GM12878 (cell line): ENCODE measurements around the gene DNAJC18. TPM values are rescaled to one million over a fixed set of nuclear protein-coding genes. Genes with fewer than 3 reads are reported as not detected.

ENCODE experiments used
- BACH1 ChIP-seq: fragments of 450-650 bp; IDR thresholded peaks from 2 replicates; pipeline ENCODE4 v1.6.1; 2017; ENCODE audit warnings: mild to moderate bottlenecking, borderline replicate concordance
- BCL3 ChIP-seq: IDR thresholded peaks from 2 replicates; pipeline ENCODE4 v1.6.1; 2011; ENCODE audit warnings: borderline replicate concordance, low read depth, mild to moderate bottlenecking, moderate library complexity, low read length; ENCODE audit not compliant: insufficient read depth, poor library complexity, severe bottlenecking
- BRCA1 ChIP-seq: IDR thresholded peaks from 2 replicates; pipeline ENCODE4 v1.6.1; 2011; ENCODE audit warnings: low read depth, low read length, improper control_type of control experiment
- CEBPB ChIP-seq, 2 experiments: fragments of 150-350 bp in 1 of 2; IDR thresholded peaks; 2 replicates each; pipeline ENCODE4 v1.6.1; 2012 to 2014; ENCODE audit warnings: low read depth in 2 of 2, low read length in 2 of 2, borderline replicate concordance in 1 of 2, inconsistent platforms in 1 of 2
- CEBPZ ChIP-seq: fragments of 150-350 bp; IDR thresholded peaks from 2 replicates; pipeline ENCODE4 v1.6.1; 2016; ENCODE audit warnings: low read depth, low read length
- EP300 ChIP-seq, 2 experiments: fragments of 150-350 bp in 1 of 2; IDR thresholded peaks; 2 replicates each; pipeline ENCODE4 v1.6.1; 2011 to 2012; ENCODE audit warnings: low read depth in 2 of 2, low read length in 2 of 2, borderline replicate concordance in 1 of 2, improper control_type of control experiment in 1 of 2, inconsistent platforms in 1 of 2; ENCODE audit not compliant: control insufficient read depth in 1 of 2
- MEF2B ChIP-seq: fragments of 450-650 bp; IDR thresholded peaks from 2 replicates; pipeline ENCODE4 v1.6.1; 2018; ENCODE audit warnings: mild to moderate bottlenecking, moderate library complexity; ENCODE audit not compliant: partially characterized antibody, poor library complexity, severe bottlenecking
- MTA3 ChIP-seq: IDR thresholded peaks from 2 replicates; pipeline ENCODE4 v1.6.1; 2012; ENCODE audit warnings: low read length, inconsistent platforms, borderline replicate concordance
- MXI1 ChIP-seq: fragments of 150-350 bp; IDR thresholded peaks from 2 replicates; pipeline ENCODE4 v1.6.1; 2011; ENCODE audit warnings: low read depth, mild to moderate bottlenecking, inconsistent platforms, low read length, improper control_type of control experiment
- RCOR1 ChIP-seq: conservative IDR thresholded peaks from 2 replicates; pipeline ENCODE4 v1.6.1; 2012; ENCODE audit warnings: low read depth, low read length, improper control_type of control experiment
- RELB ChIP-seq: fragments of 450-650 bp; IDR thresholded peaks from 2 replicates; pipeline ENCODE4 v1.6.1; 2017; ENCODE audit warnings: low read depth, mild to moderate bottlenecking, moderate library complexity
- RUNX3 ChIP-seq: IDR thresholded peaks from 2 replicates; pipeline ENCODE4 v1.6.1; 2012; ENCODE audit warnings: low read length, inconsistent platforms
- SMAD1 ChIP-seq: fragments of 450-650 bp; IDR thresholded peaks from 2 replicates; pipeline ENCODE4 v1.6.1; 2018; ENCODE audit warnings: mild to moderate bottlenecking, low read depth; ENCODE audit not compliant: partially characterized antibody
- TCF3 ChIP-seq: IDR thresholded peaks from 2 replicates; pipeline ENCODE4 v1.6.1; 2012; ENCODE audit warnings: low read depth, mild to moderate bottlenecking, low read length, borderline replicate concordance; ENCODE audit not compliant: insufficient read depth
- polyA plus RNA-seq, 11 experiments: library from polyadenylated mRNA; depleted of rRNA in 4 of 11; unstranded in 6 of 11; stranded (reverse) in 5 of 11; fragments of >200 nt; fragmentation: Nextera tagmentation in 4 of 11; fragmentation: Illumina TruSeq in 1 of 11; extraction: Ambion mirVana in 4 of 11; extraction: Trizol in 1 of 11; gene quantifications; 1 replicate in 1 of 11; 2 replicates in 10 of 11; pipeline versions ENCODE4 v1.2.1 to v1.2.3, GENCODE V29; 2011 to 2016; ENCODE audit warnings: inconsistent platforms in 2 of 11, missing spikeins in 2 of 11, low read depth in 1 of 11
- total RNA-seq, 4 experiments: library from RNA; depleted of rRNA in 3 of 4; stranded (reverse); fragments of >200 nt in 3 of 4; fragmentation: Illumina TruSeq in 1 of 4; extraction: Trizol in 1 of 4; gene quantifications; 2 replicates each; pipeline versions ENCODE4 v1.2.1 to v1.2.3, GENCODE V29; 2013 to 2021
- TF ChIP-seq, protein P1 (sequence below): fragments of 450-650 bp; IDR thresholded peaks from 2 replicates; pipeline ENCODE4 v1.6.1; 2014; ENCODE audit warnings: mild to moderate bottlenecking
- TF ChIP-seq, protein P2 (sequence below): fragments of 450-650 bp; IDR thresholded peaks from 2 replicates; pipeline ENCODE4 v1.6.1; 2017; ENCODE audit warnings: borderline replicate concordance
- TF ChIP-seq, protein P3 (sequence below): IDR thresholded peaks from 2 replicates; pipeline ENCODE4 v1.6.1; 2011; ENCODE audit warnings: borderline replicate concordance, low read depth, mild to moderate bottlenecking, moderate library complexity, mixed read lengths, low read length; ENCODE audit not compliant: insufficient read depth; ENCODE audit errors: extremely low read length

The DNAJC18 gene
- total and polyA plus RNA-seq, 10 of the 15 experiments (the other 5 are each of a cell fraction or from before 2014, with no cell fraction given): 6.4 to 26.7 (median 17.7) TPM

- TF ChIP-seq CEBPZ: no peak
- TF ChIP-seq BACH1: peak; percentile 77; the same call in 1 of the 2 replicates
- TF ChIP-seq RCOR1: no peak
- TF ChIP-seq TCF3: peak; percentile 98
- no peak for TF ChIP-seq SMAD1
- peak; percentile 69; the same call in 1 of the 2 replicates for TF ChIP-seq RELB
- TF ChIP-seq MXI1: peak; percentile 96
- no peak for TF ChIP-seq MTA3
- TF ChIP-seq EP300 (IDR thresholded peaks at IDR 0.05; ENCODE audit: borderline replicate concordance in 1 of 2, control insufficient read depth in 1 of 2, low read depth in 2 of 2, low read length in 2 of 2): peak; percentile 73 to 82
- TF ChIP-seq, protein P1, sequence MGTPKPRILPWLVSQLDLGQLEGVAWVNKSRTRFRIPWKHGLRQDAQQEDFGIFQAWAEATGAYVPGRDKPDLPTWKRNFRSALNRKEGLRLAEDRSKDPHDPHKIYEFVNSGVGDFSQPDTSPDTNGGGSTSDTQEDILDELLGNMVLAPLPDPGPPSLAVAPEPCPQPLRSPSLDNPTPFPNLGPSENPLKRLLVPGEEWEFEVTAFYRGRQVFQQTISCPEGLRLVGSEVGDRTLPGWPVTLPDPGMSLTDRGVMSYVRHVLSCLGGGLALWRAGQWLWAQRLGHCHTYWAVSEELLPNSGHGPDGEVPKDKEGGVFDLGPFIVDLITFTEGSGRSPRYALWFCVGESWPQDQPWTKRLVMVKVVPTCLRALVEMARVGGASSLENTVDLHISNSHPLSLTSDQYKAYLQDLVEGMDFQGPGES: no peak
- peak; percentile 28 for TF ChIP-seq BCL3
- TF ChIP-seq, protein P2, sequence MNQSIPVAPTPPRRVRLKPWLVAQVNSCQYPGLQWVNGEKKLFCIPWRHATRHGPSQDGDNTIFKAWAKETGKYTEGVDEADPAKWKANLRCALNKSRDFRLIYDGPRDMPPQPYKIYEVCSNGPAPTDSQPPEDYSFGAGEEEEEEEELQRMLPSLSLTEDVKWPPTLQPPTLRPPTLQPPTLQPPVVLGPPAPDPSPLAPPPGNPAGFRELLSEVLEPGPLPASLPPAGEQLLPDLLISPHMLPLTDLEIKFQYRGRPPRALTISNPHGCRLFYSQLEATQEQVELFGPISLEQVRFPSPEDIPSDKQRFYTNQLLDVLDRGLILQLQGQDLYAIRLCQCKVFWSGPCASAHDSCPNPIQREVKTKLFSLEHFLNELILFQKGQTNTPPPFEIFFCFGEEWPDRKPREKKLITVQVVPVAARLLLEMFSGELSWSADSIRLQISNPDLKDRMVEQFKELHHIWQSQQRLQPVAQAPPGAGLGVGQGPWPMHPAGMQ: no peak
- peak; percentile 94 for TF ChIP-seq MEF2B
- TF ChIP-seq RUNX3: no peak
- TF ChIP-seq BRCA1: no peak
- TF ChIP-seq CEBPB (IDR thresholded peaks at IDR 0.05; ENCODE audit: borderline replicate concordance in 1 of 2, low read depth in 2 of 2, low read length in 2 of 2): no peak
- TF ChIP-seq, protein P3, sequence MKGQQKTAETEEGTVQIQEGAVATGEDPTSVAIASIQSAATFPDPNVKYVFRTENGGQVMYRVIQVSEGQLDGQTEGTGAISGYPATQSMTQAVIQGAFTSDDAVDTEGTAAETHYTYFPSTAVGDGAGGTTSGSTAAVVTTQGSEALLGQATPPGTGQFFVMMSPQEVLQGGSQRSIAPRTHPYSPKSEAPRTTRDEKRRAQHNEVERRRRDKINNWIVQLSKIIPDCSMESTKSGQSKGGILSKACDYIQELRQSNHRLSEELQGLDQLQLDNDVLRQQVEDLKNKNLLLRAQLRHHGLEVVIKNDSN: no peak
Measured at GRCh38 chr5:139389701-139390638, 49.4 kb downstream of the DNAJC18 start, which contains the start of gene MZB1 (continued).
